HepG2 (cell line): ENCODE results near the gene TNK1. TPM values are rescaled to one million over a fixed set of nuclear protein-coding genes. Genes with fewer than 3 reads are reported as not detected.

Source experiments
- ATAC-seq: fragments of 200-7000 bp; cut with Tn5 transposase; 3 replicates; pipeline ENCODE4 v1.9.1; 2020; ENCODE audit warnings: mild to moderate bottlenecking, moderate library complexity
- BruUV-seq: library from RNA; stranded (reverse); fragments of 400-500 nt; replicated peaks from 2 replicates; lab custom pipeline; 2021; lab: Mats Ljungman, UMichigan
- CTCF ChIA-PET: fragments of 300-600 bp; formaldehyde crosslinking; extraction: SDS; loops from one replicate; lab custom pipeline; 2021; ENCODE audit warnings: low total read pairs, inconsistent platforms, low intra/inter-chr PET ratio; lab: Yijun Ruan, JAX
- POLR2A ChIA-PET: fragments of 350-600 bp; sonication (Branson Sonifier 250); formaldehyde crosslinking; loops from one replicate; lab custom pipeline; 2020; ENCODE audit warnings: antibody characterized with exemption, inconsistent platforms; lab: Yijun Ruan, JAX
- DNase-seq: peaks from one replicate; pipeline ENCODE4 v3.0.0-alpha.2; 2015; ENCODE audit warnings: low spot score
- FAIRE-seq: peaks from 3 replicates; lab custom pipeline; 2011; peaks lifted over from hg19 to GRCh38; lab: Jason Lieb, UNC
- H2AFZ ChIP-seq: one replicate; pipeline ENCODE4 v1.6.1; 2011; ENCODE audit warnings: low read length, inconsistent platforms
- H3K27ac ChIP-seq: fragments of 300-600 bp; 3 replicates; pipeline ENCODE4 v1.8.0; 2011; ENCODE audit warnings: mixed run types, mild to moderate bottlenecking, mixed read lengths, low read length, inconsistent platforms; ENCODE audit not compliant: insufficient read depth; ENCODE audit errors: extremely low read length
- H3K27me3 ChIP-seq, 2 experiments: fragments of 200-600 bp in 1 of 2; 2 replicates in 1 of 2; 3 replicates in 1 of 2; pipeline versions ENCODE4 v1.6.0 to v1.8.0; 2011; ENCODE audit warnings: low read length in 2 of 2, mild to moderate bottlenecking in 2 of 2, moderate library complexity in 2 of 2, inconsistent platforms in 1 of 2; ENCODE audit not compliant: insufficient read depth in 2 of 2, control insufficient read depth in 1 of 2
- H3K36me3 ChIP-seq, 2 experiments: fragments of 200-600 bp in 1 of 2; replicated peaks in 1 of 2; 2 replicates in 1 of 2; 3 replicates in 1 of 2; pipeline versions ENCODE4 v1.5.1 to v1.8.0; 2011; ENCODE audit warnings: low read length in 2 of 2, inconsistent platforms in 1 of 2; ENCODE audit not compliant: insufficient read depth in 2 of 2, control insufficient read depth in 1 of 2
- H3K4me1 ChIP-seq: 2 replicates; pipeline ENCODE4 v1.5.1; 2012; ENCODE audit warnings: low read length, inconsistent platforms; ENCODE audit not compliant: insufficient read depth
- H3K4me2 ChIP-seq: 2 replicates; pipeline ENCODE4 v1.6.0; 2011; ENCODE audit warnings: low read depth, low read length, inconsistent platforms
- H3K4me3 ChIP-seq, 3 experiments: fragments of 200-600 bp in 1 of 3; sonication (generic), shearing (Covaris generic) in 1 of 3; replicated peaks in 1 of 3; 2 replicates each; pipeline ENCODE4 v1.5.1; 2011 to 2016; ENCODE audit warnings: low read length in 3 of 3, inconsistent platforms in 2 of 3, low read depth in 2 of 3, mild to moderate bottlenecking in 2 of 3, control low read depth in 1 of 3, mixed read lengths in 1 of 3; ENCODE audit not compliant: insufficient read depth in 1 of 3
- H3K79me2 ChIP-seq: one replicate; pipeline ENCODE4 v1.6.1; 2011; ENCODE audit warnings: low read length, inconsistent platforms; ENCODE audit not compliant: insufficient read depth
- H3K9ac ChIP-seq: 2 replicates; pipeline ENCODE4 v1.6.0; 2011; ENCODE audit warnings: mild to moderate bottlenecking, low read depth, low read length, inconsistent platforms; ENCODE audit not compliant: insufficient read depth
- H3K9me3 ChIP-seq: 2 replicates; pipeline ENCODE4 v1.5.1; 2012; ENCODE audit warnings: mild to moderate bottlenecking, low read length
- H4K20me1 ChIP-seq: 2 replicates; pipeline ENCODE4 v1.6.0; 2011; ENCODE audit warnings: inconsistent platforms, mild to moderate bottlenecking, low read length, moderate library complexity; ENCODE audit not compliant: insufficient read depth
- AGO1 ChIP-seq: fragments of 200-400 bp; formaldehyde crosslinking; IDR thresholded peaks from 2 replicates; pipeline ENCODE4 v1.6.1; 2017; ENCODE audit warnings: mild to moderate bottlenecking, low read depth, low read length, moderate library complexity; ENCODE audit not compliant: poor library complexity, severe bottlenecking
- FOXM1 ChIP-seq: sonication (generic); formaldehyde crosslinking; IDR thresholded peaks from 2 replicates; pipeline ENCODE4 v1.5.0; 2020; ENCODE audit warnings: missing genetic modification reagents
- PHF21A ChIP-seq: sonication (generic); formaldehyde crosslinking; IDR thresholded peaks from 2 replicates; pipeline ENCODE4 v1.5.0; 2020; ENCODE audit warnings: mild to moderate bottlenecking, missing genetic modification reagents
- POLR2A ChIP-seq, 2 experiments: IDR thresholded peaks; 2 replicates each; pipeline ENCODE4 v1.6.1; 2011; ENCODE audit warnings: low read depth in 2 of 2, low read length in 2 of 2, mild to moderate bottlenecking in 1 of 2, moderate library complexity in 1 of 2; ENCODE audit not compliant: insufficient read depth in 1 of 2
- SSRP1 ChIP-seq: IDR thresholded peaks from 2 replicates; pipeline ENCODE4 v1.6.1; 2016; ENCODE audit warnings: control low read depth
- TBX3 ChIP-seq: fragments of 450-650 bp; IDR thresholded peaks from 2 replicates; pipeline ENCODE4 v1.6.1; 2017; ENCODE audit warnings: antibody characterized with exemption, mild to moderate bottlenecking, inconsistent platforms, borderline replicate concordance
- ZC3H13 ChIP-seq: sonication (generic); formaldehyde crosslinking; IDR thresholded peaks from 2 replicates; pipeline ENCODE4 v1.8.1; 2023; ENCODE audit warnings: mild to moderate bottlenecking, missing genetic modification reagents, moderate library complexity
- ZNF3 ChIP-seq: IDR thresholded peaks from 2 replicates; pipeline ENCODE4 v1.7.0; 2017; ENCODE audit warnings: inconsistent platforms
- WGBS: methylation state at CpG from one replicate; pipeline ENCODE4 v1.1.6; 2017; ENCODE audit warnings: low lambda C conversion rate; 5-methylcytosine and 5-hydroxymethylcytosine counted together
- in situ Hi-C: cut with HindIII; loops from 2 replicates; pipeline ENCODE4 v1.10.0; 2017; ENCODE audit warnings: low pct_unique_long_range_greater_than_20kb; ENCODE audit not compliant: extremely low pct_ligation_motif_present
- intact Hi-C: fragments of 100-400 bp; cut with micrococcal nuclease; formaldehyde crosslinking; loops from one replicate; pipeline ENCODE4 v1.10.0; 2022; ENCODE audit not compliant: unreplicated experiment
- polyA plus RNA-seq, 8 experiments: library from polyadenylated mRNA; depleted of rRNA in 3 of 8; stranded (reverse) in 7 of 8; unstranded in 1 of 8; fragments of >200 nt; fragmentation: Illumina TruSeq in 4 of 8; extraction: Trizol in 4 of 8; gene quantifications; 2 replicates each; pipeline versions ENCODE4 v1.2.1 to v1.2.3, GENCODE V29; 2011 to 2016; ENCODE audit warnings: low read depth in 4 of 8, missing spikeins in 1 of 8, mixed read lengths in 1 of 8; ENCODE audit not compliant: insufficient read depth in 1 of 8
- total RNA-seq, 5 experiments: library from RNA; depleted of rRNA; stranded (reverse); fragments of >200 nt; fragmentation: Illumina TruSeq; extraction: Trizol; gene quantifications; 2 replicates each; pipeline ENCODE4 v1.2.3, GENCODE V29; 2016; ENCODE audit warnings: low read depth in 1 of 5

Gene TNK1
- total and polyA plus RNA-seq, 2 of the 13 experiments (the other 11 are each of a cell fraction or from before 2014, with no cell fraction given) = 2.0 to 3.5 TPM

DNA sequence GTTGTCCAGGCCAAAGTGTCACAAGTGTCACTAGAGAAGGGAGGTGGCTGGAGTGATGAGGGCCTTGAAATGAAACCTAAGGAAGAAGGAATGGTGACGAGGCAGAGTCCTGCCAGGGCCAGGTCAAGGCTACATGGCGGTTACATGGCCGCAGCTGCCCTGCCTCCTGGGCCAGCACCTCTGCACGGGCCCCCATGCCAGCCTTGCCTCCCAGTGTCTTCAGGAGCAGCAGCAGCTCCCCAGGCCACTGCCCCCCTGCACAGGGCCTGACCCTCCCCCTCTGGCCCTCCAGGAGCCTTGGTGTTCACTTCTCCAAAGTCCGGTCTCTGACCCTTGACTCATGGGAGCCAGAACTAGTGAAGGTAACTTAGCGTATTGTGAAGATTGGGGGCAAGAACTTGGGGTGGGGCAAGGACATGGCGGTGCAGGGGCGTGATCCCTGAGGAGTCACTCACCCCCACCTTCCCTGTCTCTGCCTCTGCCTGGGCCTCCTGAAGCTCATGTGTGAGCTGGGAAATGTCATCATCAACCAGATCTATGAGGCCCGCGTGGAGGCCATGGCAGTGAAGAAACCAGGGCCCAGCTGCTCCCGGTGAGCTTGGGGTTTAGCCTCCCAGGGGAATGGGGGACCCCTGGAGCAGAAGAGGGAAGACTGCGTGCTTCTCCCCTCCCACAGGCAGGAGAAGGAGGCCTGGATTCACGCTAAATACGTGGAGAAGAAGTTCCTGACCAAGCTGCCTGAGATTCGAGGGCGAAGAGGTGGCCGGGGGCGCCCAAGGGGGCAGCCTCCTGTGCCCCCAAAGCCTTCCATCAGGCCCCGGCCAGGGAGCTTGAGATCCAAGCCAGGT is 33.0 kb upstream of the TNK1 start (continued):
- no peak for TF ChIP-seq PHF21A (CRISPR knock-in tag)

GRCh38 chr17:7348478-7349242 is 32.2 kb upstream of the TNK1 start:
- in situ Hi-C loops (no loop called here), intact Hi-C loops (no loop called here)
- no peaks in the 10 kb centered on the region for H3K9me3 ChIP-seq
- H3K4me2 ChIP-seq = peak overlapping the region; percentile 28; the same call in 1 of the 2 replicates
- 67% methylated on average over 19 of the region's 19 CpGs for WGBS
- DNase-seq (no peak), FAIRE-seq (no peak), ATAC-seq (no peak)
- no peak overlapping the region for H3K4me3 ChIP-seq
- CTCF ChIA-PET = interaction anchor here (5.9 kb wide), 1 partner anchor 25 kb away, joined by 41 read pairs; no protein-coding TSS in a partner anchor
- H4K20me1 ChIP-seq = peaks cover 13% of the 10 kb centered on the region; the same call in 1 of the 2 replicates
- BruUV-seq = no TSS peak
- H3K4me1 ChIP-seq = peaks cover 66% of the 10 kb centered on the region
- no peak overlapping the region for H3K27ac ChIP-seq
- peaks cover 0 to 11% of the 10 kb centered on the region in 2 experiments; a peak in 3 of 5 replicates for H3K27me3 ChIP-seq
- H3K9ac ChIP-seq = no peak overlapping the region
- POLR2A ChIA-PET = interaction anchor here (0.9 to 2.3 kb wide), 6 partner anchors 14 to 67 kb away, joined by 3 to 7 read pairs (median 4); partner anchors contain the start of genes SLC2A4 and TMEM256
- H3K79me2 ChIP-seq = no peaks in the 10 kb centered on the region
- peak; percentile 72; the same call in 1 of the 2 replicates for TF ChIP-seq ZC3H13 (CRISPR knock-in tag)
- no peak for TF ChIP-seq TBX3
- peak; percentile 4 for TF ChIP-seq AGO1
- no peak for TF ChIP-seq FOXM1 (CRISPR knock-in tag)
- TF ChIP-seq POLR2A (IDR thresholded peaks at IDR 0.05; ENCODE audit: insufficient read depth in 1 of 2, low read depth in 2 of 2, low read length in 2 of 2) = peak in 1 of 2 experiments; percentile 22; a peak in 1 of 4 replicates
- TF ChIP-seq SSRP1 (CRISPR knock-in tag) = 0 out of 2 replicates have a peak, but pooled peaks have one; percentile 18
- TF ChIP-seq ZNF3 (CRISPR knock-in tag) = no peak
- no peak overlapping the region for H2AFZ ChIP-seq
- no peaks in the 10 kb centered on the region for H3K36me3 ChIP-seq
